ENCODE data around the gene NFIX. TPM values are rescaled to one million over a fixed set of nuclear protein-coding genes. Genes with fewer than 3 reads are reported as not detected.
A peak's percentile ranks its signal among the peaks of the same experiment; 100 is the strongest.

The NFIX gene
- total RNA-seq, 1 donor from 2014 or later, result 8.4 TPM

- Histone ChIP-seq H2AFZ (ENCODE audit: low read depth, low read length) (no peak overlapping the region), H3K27me3 (ENCODE audit: insufficient read depth, low read length) (no peaks in the 10 kb centered on the region), H3K27ac (ENCODE audit: low read depth, low read length) (peak overlapping the region; percentile 40), H4K20me1 (ENCODE audit: insufficient read depth, low read length) (peaks cover 15% of the 10 kb centered on the region), H3K4me3 (ENCODE audit: insufficient read depth, low read depth, low read length) (no peak overlapping the region), H3K79me2 (ENCODE audit: insufficient read depth, low read length) (peaks cover 96% of the 10 kb centered on the region), H3K9me3 (ENCODE audit: insufficient read depth, low read depth, low read length) (no peaks in the 10 kb centered on the region), H3K36me3 (ENCODE audit: insufficient read depth, low read length) (no peaks in the 10 kb centered on the region), H3K4me2 (ENCODE audit: low read length) (peak overlapping the region; percentile 87), H3K9ac (ENCODE audit: low read length) (peak overlapping the region; percentile 55), H3K4me1 (ENCODE audit: insufficient read depth, low read length) (peaks cover 88% of the 10 kb centered on the region)
- no peaks in the 10 kb centered on the region for H3K36me3 Mint-ChIP-seq (ENCODE audit: low read depth, unreplicated experiment)
- H3K9me3 Mint-ChIP-seq (ENCODE audit: unreplicated experiment), result peaks cover 10% of the 10 kb centered on the region
- H3K4me3 Mint-ChIP-seq (ENCODE audit: unreplicated experiment), result no peak overlapping the region
- DNase-seq (ENCODE audit: low read depth), result peak; percentile 81
- peaks cover 38% of the 10 kb centered on the region for H3K4me1 Mint-ChIP-seq (ENCODE audit: low read depth, unreplicated experiment)
- no peak overlapping the region for H3K27ac Mint-ChIP-seq (ENCODE audit: unreplicated experiment)
- H3K27me3 Mint-ChIP-seq (ENCODE audit: low read depth, unreplicated experiment), result peaks cover 84% of the 10 kb centered on the region
- no peak for TF ChIP-seq EZH2 (IDR thresholded peaks at IDR 0.05; ENCODE audit: insufficient read depth, low read length)
- no peak for TF ChIP-seq CTCF (IDR thresholded peaks at IDR 0.05; ENCODE audit: insufficient read depth, low read depth, low read length)
- FAIRE-seq, result no peak
Observed at GRCh38 chr19:13015361-13016223, 20.3 kb downstream of the NFIX start.

- H3K79me2 ChIP-seq (ENCODE audit: insufficient read depth, low read length), result peaks cover 96% of the 10 kb centered on the region
- H3K9ac ChIP-seq (ENCODE audit: low read length), result peak overlapping the region; percentile 77
- Mint-ChIP-seq H3K4me1 (ENCODE audit: low read depth, unreplicated experiment) (peaks cover 38% of the 10 kb centered on the region), H3K4me3 (ENCODE audit: unreplicated experiment) (no peak overlapping the region), H3K9me3 (ENCODE audit: unreplicated experiment) (peaks cover 10% of the 10 kb centered on the region), H3K36me3 (ENCODE audit: low read depth, unreplicated experiment) (no peaks in the 10 kb centered on the region), H3K27ac (ENCODE audit: unreplicated experiment) (no peak overlapping the region), H3K27me3 (ENCODE audit: low read depth, unreplicated experiment) (peaks cover 86% of the 10 kb centered on the region)
- H2AFZ ChIP-seq (ENCODE audit: low read depth, low read length), result no peak overlapping the region
- H3K4me2 ChIP-seq (ENCODE audit: low read length), result peak overlapping the region; percentile 87
- DNase-seq (ENCODE audit: low read depth) (no peak), FAIRE-seq (no peak)
- H3K27ac ChIP-seq (ENCODE audit: low read depth, low read length), result peak overlapping the region; percentile 5
- no peaks in the 10 kb centered on the region for H3K36me3 ChIP-seq (ENCODE audit: insufficient read depth, low read length)
- H3K9me3 ChIP-seq (ENCODE audit: insufficient read depth, low read depth, low read length), result no peaks in the 10 kb centered on the region
- TF ChIP-seq CTCF (IDR thresholded peaks at IDR 0.05; ENCODE audit: insufficient read depth, low read depth, low read length) (no peak), EZH2 (IDR thresholded peaks at IDR 0.05; ENCODE audit: insufficient read depth, low read length) (no peak)
- peaks cover 87% of the 10 kb centered on the region for H3K4me1 ChIP-seq (ENCODE audit: insufficient read depth, low read length)
- no peaks in the 10 kb centered on the region for H3K27me3 ChIP-seq (ENCODE audit: insufficient read depth, low read length)
- H3K4me3 ChIP-seq (ENCODE audit: insufficient read depth, low read depth, low read length), result no peak overlapping the region
- peaks cover 14% of the 10 kb centered on the region for H4K20me1 ChIP-seq (ENCODE audit: insufficient read depth, low read length)
Observed at GRCh38 chr19:13016245-13016627, 21.0 kb downstream of the NFIX start.

All from astrocyte (in vitro differentiated cells and primary cell).